Gastroesophageal sphincter (tissue), 3 donors: ENCODE measurements around the gene TBC1D4.

Source experiments
- POLR2A ChIP-seq, 2 donors: fragments of 450-650 bp; IDR thresholded peaks; one replicate each; pipeline ENCODE4 v1.6.1; 2017; ENCODE audit warnings: antibody characterized with exemption in 2 of 2, mild to moderate bottlenecking in 2 of 2, moderate library complexity in 1 of 2
- POLR2AphosphoS5 ChIP-seq: sonication (generic); formaldehyde crosslinking; IDR thresholded peaks from one replicate; pipeline ENCODE4 v1.6.1; 2017; ENCODE audit warnings: antibody characterized with exemption
- TF ChIP-seq, protein P1 (sequence below), 4 experiments: fragments of 200-600 bp in 2 of 4; fragments of 450-650 bp in 2 of 4; sonication (generic) in 1 of 4; IDR thresholded peaks; one replicate each; pipeline ENCODE4 v1.5.1; 2017 to 2019; ENCODE audit warnings: antibody characterized with exemption in 4 of 4, mild to moderate bottlenecking in 2 of 4, moderate library complexity in 2 of 4

DNA sequence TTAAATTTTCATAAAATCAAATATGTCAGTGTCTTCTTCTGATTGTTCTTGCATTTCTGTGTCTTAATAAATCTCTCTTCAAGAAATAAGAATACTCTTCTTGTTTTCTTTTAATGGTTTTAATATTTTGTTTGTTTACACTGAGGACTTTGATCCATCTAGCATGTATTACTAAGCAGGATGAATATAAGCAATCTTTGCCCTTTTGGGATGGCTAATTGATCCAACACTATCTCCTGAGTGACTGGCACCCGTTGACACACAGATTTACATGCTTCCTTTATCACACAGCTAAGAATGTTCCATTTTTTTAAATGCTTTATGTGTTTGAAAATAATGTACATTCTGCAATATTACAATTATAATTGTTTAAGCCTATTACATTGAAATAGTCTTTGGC lies 134.5 kb downstream of the TBC1D4 start:
- TF ChIP-seq, protein P1, sequence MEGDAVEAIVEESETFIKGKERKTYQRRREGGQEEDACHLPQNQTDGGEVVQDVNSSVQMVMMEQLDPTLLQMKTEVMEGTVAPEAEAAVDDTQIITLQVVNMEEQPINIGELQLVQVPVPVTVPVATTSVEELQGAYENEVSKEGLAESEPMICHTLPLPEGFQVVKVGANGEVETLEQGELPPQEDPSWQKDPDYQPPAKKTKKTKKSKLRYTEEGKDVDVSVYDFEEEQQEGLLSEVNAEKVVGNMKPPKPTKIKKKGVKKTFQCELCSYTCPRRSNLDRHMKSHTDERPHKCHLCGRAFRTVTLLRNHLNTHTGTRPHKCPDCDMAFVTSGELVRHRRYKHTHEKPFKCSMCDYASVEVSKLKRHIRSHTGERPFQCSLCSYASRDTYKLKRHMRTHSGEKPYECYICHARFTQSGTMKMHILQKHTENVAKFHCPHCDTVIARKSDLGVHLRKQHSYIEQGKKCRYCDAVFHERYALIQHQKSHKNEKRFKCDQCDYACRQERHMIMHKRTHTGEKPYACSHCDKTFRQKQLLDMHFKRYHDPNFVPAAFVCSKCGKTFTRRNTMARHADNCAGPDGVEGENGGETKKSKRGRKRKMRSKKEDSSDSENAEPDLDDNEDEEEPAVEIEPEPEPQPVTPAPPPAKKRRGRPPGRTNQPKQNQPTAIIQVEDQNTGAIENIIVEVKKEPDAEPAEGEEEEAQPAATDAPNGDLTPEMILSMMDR (IDR thresholded peaks at IDR 0.05), result no peak
- TF ChIP-seq POLR2AphosphoS5 (no peak), POLR2A (IDR thresholded peaks at IDR 0.05) (no peak)
